Medulla oblongata (tissue), 1 donor: ENCODE measurements around the gene ARPP21.
"Not testable (repeated sequence)": the region's sequence is repeated elsewhere in the genome, so short reads cannot be mapped to it uniquely, and the experiment has no call there.

Experiments
- DNase-seq: peaks from one replicate; pipeline ENCODE4 v3.0.0-alpha.2; 2015; ENCODE audit errors: extremely low spot score

The ARPP21 gene

DNA sequence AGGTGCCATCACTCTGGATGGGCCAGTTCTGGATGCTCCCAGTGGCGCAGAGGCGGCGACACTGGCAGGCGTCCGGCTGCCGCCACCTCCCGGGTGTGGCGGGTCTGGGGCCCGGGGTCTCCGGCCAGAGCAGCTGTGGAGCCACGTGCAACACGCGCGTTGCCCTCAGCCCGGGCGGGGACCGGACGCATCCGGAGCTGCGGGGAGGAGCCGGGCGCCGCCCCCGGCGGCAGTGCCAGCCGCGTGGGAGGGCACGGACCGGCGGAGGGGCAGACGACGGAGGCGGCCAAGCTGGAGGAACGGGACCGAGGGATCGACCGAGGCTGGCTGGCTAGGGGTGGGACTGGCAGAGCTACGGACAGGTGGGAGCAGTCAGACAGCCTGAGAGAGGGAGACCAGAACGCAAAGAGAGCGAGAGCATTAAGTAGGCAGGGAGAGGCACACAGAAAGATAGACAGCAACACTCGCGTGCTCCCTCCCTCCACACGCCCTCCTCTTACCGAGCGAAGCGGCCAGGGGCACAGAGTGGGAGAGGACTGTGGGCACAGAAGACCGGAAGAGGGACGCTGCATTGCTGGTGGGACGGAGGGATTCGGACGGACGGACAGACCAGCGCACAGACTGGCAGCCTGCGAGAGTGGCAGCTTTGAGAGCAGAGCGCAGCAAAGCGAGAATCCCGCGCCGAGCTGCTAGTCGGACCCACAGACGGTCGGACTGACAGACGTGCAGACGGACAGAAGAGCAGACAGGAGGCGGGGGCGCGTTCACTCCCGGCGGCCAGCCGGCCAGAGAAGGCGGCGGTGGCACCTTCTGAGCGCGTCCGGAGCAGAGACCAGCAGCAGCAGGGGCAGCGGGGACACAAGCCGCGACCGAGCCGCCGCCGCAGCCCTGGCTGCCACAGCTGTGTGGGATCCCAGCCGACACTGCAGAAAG lies at the start of gene ARPP21:
Gene ARPP21, plus strand, starts transcription at position 272 of the 933 bp plus-strand sequence. CDS start 42,227 bp downstream, outside the sequence.
- DNase-seq: no peak

DNA sequence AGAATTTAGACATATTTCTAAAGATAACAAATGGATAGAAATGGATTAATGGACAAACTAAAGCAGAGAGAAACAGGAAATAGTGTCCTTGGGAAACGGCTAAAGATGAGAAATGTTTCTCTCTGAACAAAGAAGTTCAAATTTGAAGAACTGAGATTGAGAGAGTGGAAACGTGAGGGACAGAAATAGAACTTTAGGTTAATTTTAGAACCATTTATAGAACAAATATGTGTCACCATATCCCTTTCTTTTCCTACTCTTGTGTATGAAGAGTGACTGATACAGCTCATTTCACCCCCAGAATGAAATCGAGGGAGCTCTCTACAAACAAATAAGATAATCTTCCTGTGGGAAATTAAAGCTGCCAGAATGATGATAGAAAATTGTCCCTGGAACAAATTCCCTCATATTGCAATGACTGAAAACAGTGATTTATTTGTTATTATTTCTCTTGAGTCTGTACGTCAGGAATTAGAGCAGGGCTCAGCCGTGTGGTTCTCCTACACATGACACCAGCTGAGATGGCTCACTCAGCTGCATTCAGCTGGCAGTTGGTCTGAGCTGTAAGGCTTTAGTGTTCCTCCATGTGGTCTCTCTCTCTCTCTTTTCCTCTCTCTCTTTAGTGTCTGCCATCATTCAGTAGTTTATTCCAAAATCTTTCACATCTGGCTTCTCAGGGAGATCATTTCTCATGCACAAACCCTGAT lies 46.6 kb upstream of the ARPP21 start:
- DNase-seq: no peak

DNA sequence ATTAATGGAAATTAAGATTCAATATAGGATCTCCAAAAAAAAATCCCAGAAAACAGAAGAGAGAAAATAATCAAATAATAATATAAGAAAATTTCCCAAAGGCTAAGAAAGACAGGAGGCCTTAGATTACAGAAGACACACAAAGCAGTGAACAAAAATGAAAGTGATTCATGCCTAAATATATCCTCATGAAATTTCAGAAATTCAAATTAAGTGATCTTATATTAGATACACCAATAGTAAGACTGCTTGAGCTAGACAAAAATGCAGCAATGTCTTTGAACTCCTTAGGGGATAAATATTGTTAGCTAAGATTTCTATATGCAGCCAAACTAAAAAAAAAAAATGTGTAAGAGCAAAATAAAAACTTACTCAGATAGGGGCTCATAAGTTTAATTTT lies 44.6 kb upstream of the ARPP21 start:
- DNase-seq: no peak

DNA sequence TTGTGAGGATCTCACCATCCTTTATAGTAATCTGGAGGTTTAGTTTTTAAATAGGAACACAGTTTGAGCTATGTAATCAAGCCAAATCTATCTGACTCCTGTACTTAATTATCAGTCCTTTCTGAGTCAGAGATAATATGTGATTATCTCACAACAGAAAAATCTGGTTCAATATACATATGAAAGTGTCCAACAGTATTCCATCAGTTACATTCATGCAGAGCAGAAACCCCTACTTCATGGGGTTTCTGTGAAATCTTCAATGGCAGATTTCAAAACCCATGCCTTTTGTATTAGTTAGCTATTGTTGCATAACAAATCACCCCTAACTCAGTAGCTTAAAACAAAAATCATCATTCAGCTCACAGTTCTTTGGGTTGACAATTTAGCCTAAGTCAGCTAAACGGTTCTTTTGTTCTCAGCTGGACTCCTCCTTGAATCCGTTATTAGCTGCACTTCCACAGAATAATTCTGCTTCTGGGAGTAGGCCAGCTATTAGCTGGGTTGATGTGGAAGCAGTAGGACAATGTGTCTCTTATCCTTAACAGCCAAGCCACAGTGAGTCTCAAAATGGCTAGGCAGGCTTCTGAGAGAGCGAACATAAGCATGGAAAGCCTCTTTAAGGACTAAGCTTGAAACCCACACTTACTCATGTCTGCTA lies 42.9 kb upstream of the ARPP21 start:
- peak; percentile 78 for DNase-seq

DNA sequence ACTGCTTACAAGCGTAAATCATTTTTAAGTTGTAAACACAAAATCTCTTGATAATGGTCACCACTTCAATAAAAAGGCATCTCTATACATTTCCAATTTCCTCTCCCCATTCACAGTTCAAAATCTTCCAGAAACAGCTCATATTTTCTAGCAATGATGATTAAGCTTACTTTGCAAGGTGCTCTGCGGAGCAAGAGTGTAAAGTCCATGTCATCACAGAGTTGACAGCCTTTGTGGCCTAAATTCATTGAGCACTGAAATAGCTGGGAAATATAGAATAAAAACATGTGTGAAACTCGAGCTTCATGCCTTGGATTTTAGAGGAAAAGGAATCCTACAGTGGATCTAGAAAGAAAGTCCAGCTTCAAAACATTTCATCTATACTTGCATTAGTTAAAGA lies 41.8 kb upstream of the ARPP21 start:
- no peak for DNase-seq

DNA sequence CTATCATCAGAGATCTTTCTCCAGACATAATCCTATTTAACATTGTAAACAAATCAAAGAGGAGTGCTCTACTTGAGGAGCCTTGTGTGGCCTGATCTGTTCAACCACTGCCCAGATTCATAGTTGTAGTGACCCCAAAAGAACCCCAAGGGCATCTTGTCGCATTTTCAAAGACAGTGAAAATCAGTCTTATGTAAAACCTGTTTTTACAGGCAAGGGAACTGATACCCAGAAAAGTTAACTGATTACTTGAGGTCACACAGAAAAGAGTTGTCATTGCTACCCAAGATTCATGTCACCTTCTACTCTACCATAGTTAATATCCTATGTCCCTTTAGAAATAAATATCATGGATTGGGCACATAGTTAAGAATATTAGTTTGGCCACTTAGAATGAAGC lies 40.5 kb upstream of the ARPP21 start:
- no peak for DNase-seq

DNA sequence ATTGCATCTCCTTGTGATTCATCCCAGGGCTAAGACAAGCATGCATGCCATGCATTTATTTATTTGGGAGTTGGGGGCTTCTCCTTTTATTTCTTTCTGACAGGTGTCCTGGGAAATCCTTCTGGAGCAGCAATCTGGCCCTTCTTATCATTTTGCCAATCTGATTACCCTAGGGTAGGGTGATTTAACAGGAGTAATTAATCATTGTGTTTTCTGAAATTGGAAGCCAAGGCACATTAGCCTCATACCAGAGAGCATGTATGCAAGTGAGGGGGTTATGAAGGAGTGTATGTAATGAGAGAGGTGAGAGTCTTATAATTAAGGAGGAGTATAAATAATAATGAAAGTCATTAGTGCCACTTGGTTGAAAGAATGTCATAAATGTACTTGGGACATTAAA lies 37.4 kb upstream of the ARPP21 start:
- DNase-seq: no peak

DNA sequence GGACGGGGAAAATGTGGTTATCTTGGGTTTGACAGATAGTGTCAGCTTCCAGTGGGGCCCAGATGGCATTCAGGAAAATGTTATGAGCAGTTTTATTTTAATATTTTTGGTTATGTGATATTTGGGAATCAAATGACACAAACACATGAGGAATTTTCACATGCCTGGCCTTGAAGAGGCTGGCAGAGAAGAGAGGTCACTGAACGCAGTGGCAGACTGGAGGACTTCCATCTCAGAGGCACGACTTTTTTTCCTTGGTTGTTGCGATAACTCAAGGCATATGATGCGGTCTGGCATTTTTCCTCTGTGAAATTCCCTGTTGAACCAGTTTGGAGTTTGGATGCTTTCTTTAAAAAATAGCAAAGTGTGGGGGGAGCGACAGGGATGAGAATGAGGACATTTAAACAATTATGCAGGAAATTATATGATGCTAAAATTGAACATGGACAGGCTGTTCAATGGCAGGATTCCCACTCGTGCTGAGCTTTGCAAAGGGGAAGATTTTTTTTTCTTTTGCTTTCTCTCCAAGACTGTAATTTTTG lies 36.9 kb upstream of the ARPP21 start:
- no peak for DNase-seq

DNA sequence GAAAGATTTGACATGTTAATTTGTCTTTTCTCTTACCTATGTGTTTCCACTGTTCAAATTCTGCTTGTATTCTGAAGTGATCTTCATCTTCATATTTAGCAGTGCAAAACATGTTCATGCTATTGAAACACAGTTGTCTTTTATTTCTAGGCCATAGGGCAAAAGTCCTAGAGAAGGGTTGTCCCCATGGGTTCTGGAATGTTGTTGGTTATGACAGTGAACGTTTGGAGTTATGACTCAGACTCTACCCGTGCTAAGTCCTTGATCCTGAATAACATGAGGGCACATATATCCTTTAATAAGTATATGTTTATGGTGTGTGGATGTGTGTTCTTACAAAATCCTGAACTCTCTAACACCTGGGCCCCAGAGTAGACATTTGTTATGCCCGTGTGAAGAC lies 23.0 kb upstream of the ARPP21 start:
- DNase-seq: no peak

DNA sequence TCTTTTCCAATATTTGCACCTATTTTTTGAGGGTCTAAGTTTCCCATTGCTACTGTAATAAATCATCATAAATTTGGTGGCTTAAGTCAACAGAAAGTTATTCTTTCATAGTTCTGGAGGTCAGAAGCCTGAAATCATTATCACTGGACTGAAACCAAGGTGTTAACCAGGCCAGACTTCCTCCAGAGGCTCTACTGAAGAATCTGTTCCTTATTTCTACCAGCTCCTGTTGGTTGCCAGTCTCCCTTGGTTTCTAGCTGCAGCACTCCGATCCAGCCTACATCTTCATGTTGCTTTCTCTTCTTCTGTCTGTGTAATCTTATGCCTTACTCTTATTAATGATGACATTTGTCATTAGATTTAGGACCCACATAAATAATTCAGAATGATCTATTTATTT lies 22.0 kb upstream of the ARPP21 start:
- DNase-seq: no peak

DNA sequence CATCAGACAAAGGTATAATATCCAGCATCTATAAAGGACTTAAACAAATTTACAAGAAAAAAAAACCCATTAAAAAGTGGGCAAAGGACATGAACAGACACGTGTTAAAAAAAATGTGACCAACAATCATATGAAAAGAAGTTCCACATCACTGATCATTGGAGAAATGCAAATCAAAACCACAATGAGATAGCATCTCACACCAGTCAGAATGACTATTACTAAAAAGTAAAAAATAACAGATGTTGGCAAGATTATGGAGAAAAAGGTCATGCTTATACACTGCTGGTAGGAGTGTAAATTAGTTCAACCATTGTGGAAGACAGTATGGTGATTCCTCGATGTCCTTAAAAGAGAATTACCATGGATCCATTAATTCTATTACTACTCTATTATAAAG lies 19.1 kb upstream of the ARPP21 start:
- not testable (repeated sequence) for DNase-seq

DNA sequence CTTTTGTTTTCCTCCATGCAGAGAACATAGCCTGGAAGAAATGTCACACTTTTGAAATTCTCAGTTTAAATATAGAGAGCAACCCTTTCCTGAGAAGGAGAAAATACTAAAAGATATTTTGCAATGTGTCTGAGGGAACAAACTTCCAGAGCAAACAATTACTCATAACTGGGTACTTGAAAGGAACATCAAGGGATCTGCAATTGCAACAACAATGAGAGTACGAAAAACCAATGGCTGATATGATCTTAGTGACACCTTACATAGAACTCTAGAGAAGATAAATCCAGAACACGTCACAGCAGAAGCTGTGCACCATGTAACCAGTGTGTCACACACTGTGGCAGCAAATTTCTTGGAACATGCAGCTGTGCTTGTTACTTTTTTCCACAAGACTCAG lies 14.6 kb upstream of the ARPP21 start:
- no peak for DNase-seq

DNA sequence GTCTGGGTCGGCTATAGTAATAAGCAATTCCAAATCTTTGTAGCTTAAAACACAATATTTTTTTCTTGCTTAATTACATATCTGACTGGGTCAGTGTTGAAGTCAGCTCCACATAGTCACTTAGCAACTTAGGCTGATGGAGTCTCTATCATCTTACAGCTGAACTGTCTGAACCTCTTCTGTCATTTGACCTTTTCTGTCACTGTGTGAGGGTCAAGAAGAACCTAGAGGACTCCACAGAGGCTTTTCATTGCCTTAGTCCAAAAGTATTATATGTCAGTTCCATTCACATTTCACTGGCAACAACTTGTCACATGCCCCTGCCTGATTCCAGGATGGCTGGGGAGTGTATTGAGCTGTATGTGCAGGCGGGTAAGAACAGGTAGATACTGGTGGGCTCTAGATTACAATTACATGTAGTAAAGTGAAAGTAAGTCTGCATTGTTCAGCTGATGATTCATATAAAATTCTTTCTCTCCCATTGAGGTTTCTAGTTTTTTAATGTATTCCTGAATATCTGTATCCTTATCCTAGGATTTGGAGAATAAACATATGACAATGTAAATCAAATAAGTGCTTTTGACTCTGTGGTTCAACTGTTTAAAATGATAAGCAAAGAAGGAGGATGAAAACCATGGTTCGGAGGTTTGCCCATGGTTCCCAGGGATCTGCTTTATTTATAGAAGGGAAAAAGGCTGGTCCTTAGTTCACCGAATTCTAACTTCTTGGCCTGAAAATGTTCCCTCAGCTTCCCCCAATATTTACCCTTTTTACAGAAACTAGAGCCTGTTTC lies 5.8 kb upstream of the ARPP21 start:
- no peak for DNase-seq

DNA sequence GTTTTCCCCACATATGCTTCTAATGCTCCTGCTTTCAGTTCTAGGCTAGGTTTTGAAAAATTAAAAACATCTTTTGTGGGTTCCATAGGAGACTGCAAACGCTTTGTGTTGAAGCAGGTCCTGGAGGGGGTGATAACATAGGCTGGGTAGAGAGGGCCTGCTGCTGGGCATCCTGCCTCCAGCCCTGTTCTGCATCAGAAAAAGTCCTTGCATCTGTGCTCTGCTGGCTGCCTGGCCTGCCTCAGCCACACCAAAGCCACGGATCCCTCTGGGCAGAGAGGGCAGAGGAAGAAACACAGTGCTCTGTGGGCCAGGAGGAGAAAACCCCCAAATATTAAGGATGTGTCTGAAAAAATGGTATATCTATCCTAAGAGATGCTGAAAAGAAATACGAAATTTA lies 3.9 kb upstream of the ARPP21 start:
- no peak for DNase-seq

DNA sequence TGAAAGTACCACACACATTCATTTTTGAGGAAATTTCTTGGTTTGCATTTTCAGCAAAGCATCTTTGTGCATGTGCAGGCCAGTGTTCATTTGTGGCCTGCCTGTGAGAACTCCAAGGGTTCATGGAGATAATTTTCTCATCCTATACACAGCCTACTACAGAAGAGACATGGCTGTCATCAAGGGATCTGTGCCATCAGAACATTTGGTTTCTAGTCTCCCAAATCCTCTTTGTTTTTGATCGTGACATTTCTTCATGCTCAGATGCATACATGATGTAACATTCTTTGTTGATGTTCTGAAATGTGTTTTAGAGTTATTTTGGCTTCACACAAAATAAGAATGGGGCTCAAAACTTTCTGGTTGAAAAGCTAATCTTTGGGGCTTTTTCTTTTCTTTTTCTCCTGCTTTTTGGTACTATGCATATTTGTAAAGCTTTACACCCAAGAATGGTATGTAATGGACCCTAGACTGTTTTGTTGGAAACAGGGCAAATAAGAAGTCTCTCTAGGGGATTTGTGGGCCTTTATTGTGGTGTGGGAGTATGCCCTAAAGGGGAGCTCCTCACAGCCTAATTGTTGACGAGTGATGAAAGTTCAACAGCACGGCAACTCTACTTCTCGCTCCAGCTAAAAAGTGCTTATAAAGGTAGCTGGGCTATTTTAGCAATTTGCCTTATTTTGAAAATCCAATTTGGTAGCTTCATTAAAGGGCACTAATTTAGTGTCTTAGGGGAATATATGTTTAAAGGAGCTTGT lies 3.2 kb upstream of the ARPP21 start:
- DNase-seq: no peak

DNA sequence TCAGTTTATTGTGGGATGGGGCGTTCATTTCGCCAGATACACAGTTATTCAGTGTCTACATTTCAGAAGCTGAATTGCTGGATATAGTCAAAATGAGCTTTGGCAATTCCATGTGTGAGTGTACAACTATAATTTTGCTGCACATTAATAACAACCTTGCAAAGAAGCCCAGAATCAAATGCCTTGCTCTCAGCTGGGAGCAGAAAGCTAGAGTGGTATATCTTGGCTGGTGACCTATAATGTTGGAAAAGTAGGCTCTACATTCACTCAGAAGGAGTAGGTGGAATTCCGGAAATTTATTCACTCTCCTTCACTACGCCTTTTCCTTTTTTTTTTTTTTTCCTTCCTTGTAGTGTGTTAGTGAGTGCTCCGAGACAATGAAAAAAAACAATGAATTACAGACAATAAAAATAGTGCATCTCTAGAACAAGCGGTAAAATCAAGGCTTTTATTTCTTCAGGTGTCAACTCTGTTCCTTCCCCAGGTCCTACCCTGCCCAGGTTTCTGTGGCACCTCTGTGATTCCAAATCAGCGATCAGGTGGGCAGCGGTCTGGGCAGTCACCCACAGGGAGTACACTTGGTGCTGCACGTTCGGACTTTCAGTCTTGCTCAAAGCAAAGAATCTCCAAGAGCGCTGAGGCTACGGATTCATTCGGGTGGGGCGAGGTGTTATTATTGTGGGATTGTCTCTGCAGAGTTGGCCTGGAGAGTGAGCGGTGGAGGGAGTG lies 910 bp upstream of the ARPP21 start:
- DNase-seq: no peak

DNA sequence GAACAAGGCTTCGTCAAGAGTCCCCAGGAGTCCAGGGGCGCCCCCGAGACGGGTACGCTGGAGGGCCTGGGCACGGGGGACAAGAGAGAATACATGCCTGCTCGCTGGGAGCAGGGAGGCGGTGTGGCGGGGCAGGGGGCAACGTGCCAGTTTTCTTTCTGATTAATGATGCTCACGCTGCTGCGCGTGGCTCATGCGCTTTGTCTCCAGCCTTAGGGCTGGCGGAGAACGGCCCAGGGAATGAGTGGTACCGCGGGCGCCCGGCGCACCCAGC lies 408 bp upstream of the ARPP21 start:
- no peak for DNase-seq

DNA sequence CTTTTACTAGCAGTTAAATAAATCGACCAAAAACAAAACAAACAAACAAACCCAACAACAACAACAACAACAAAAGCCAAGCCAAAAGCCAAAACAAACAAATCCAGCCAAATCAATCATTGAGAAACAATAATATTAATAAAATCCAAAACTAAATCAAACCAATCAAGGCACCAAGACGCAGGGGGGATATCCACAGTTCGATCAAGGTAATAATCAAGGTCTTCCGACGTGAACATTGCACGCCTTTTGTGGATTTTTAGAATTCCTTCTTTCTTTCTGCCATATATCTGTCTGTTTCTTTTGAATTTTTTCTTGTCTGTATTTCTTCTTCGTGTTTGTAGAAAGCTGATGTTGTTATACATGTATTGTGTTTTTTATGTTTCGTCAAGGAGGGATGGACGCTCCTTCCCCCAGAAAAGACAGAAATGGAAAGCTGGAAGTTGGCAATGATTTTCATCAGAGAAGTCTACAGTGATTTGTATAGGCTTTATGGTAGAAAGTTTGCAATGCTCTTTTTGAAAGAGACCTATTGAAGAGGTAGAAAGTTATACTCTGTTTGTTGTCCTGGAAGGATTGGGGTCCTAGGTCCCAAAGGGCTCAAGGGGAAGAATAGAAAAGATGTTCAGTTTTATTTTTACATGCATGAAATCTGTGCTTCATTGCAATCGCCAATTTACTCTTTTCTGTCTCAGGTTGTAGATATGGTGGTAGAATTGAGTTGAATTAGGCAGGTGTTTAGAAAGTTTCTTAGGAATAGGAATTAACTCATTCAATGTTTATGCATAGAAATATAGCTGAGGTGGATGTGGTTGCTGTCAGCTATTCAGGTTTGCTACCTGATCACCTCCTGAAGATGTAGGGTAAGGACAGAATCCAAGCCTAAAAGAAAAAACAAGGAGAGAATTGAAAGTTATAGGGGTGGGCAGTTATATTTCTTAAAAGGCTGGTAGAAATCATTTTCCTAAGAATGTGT lies 1.2 kb downstream of the ARPP21 start:
- no peak for DNase-seq

DNA sequence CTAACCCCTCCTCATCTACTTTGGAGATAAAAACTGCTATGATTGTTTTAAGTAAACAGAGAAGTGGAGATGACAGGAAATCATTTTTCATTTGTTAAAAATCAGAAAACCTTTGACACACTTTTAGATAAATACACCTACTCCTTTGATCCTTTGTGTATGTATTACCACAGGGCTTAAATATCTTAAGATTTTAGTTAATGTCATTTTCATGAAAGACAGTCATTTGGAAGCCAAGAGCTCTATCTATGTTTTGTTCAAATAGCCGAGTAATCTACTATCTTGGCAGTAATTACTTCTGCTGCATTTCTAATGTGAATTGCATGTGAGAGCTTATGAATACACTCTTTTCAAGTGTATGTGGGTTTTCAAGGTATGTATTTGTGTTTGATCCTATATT lies 2.0 kb downstream of the ARPP21 start:
- no peak for DNase-seq
